Endothelial cell of umbilical vein (primary cell): ENCODE data around the gene JPH3. TPM values are rescaled to one million over a fixed set of nuclear protein-coding genes. Genes with fewer than 3 reads are reported as not detected.

ENCODE experiments used
- BruUV-seq: library from RNA; stranded (reverse); fragments of 400-500 nt; replicated peaks from 2 replicates; lab custom pipeline; 2021; lab: Mats Ljungman, UMichigan
- CTCF ChIA-PET: fragments of 300-600, 350-600 bp; sonication (Branson Sonifier 250); formaldehyde crosslinking; loops from one replicate; lab custom pipeline; 2021; ENCODE audit warnings: antibody characterized with exemption, inconsistent platforms; lab: Charles Lee
- POLR2A ChIA-PET: fragments of 300-600, 350-600 bp; sonication (Branson Sonifier 250); formaldehyde crosslinking; loops from one replicate; lab custom pipeline; 2021; ENCODE audit warnings: antibody characterized with exemption, inconsistent platforms; lab: Charles Lee
- DNase-seq: peaks from one replicate; pipeline ENCODE4 v3.0.0-alpha.2; 2011; ENCODE audit warnings: low read depth, low spot score
- FAIRE-seq: peaks from 2 replicates; lab custom pipeline; 2011; peaks lifted over from hg19 to GRCh38; lab: Jason Lieb, UNC
- H2AFZ ChIP-seq: 2 replicates; pipeline ENCODE4 v1.6.0; 2012; ENCODE audit warnings: low read depth, low read length, control low read depth, inconsistent platforms
- H3K27ac ChIP-seq: 2 replicates; pipeline ENCODE4 v1.5.1; 2011; ENCODE audit warnings: low read depth, mild to moderate bottlenecking, control low read depth, low read length, moderate library complexity; ENCODE audit not compliant: insufficient read depth
- H3K27me3 ChIP-seq, 2 experiments: 2 replicates each; pipeline versions ENCODE4 v1.6.0 to v1.6.1; 2011; ENCODE audit warnings: low read length in 2 of 2, mixed read lengths in 1 of 2; ENCODE audit not compliant: control insufficient read depth in 2 of 2, insufficient read depth in 2 of 2
- H3K36me3 ChIP-seq, 2 experiments: 2 replicates in 1 of 2; 3 replicates in 1 of 2; pipeline ENCODE4 v1.5.1; 2011; ENCODE audit warnings: low read length in 2 of 2, mild to moderate bottlenecking in 1 of 2, moderate library complexity in 1 of 2; ENCODE audit not compliant: control insufficient read depth in 2 of 2, insufficient read depth in 2 of 2; ENCODE audit errors: extremely low read depth in 1 of 2
- H3K4me1 ChIP-seq: 3 replicates; pipeline ENCODE4 v1.5.1; 2011; ENCODE audit warnings: mild to moderate bottlenecking, low read length; ENCODE audit not compliant: control insufficient read depth, insufficient read depth; ENCODE audit errors: extremely low read depth
- H3K4me2 ChIP-seq: 2 replicates; pipeline ENCODE4 v1.6.1; 2011; ENCODE audit warnings: low read length, control low read depth, mixed read lengths; ENCODE audit not compliant: insufficient read depth
- H3K4me3 ChIP-seq, 3 experiments: fragments of 200-600 bp in 1 of 3; sonication (generic), shearing (Covaris generic) in 1 of 3; replicated peaks in 1 of 3; 2 replicates each; pipeline ENCODE4 v1.5.1; 2011 to 2016; ENCODE audit warnings: control low read depth in 3 of 3, low read length in 3 of 3, mild to moderate bottlenecking in 2 of 3, inconsistent platforms in 1 of 3, low read depth in 1 of 3, moderate library complexity in 1 of 3; ENCODE audit not compliant: insufficient read depth in 1 of 3
- H3K79me2 ChIP-seq: 2 replicates; pipeline ENCODE4 v1.6.0; 2012; ENCODE audit warnings: low read length, inconsistent platforms; ENCODE audit not compliant: control insufficient read depth, insufficient read depth
- H3K9ac ChIP-seq: replicated peaks from 2 replicates; pipeline ENCODE3; 2011; ENCODE audit warnings: low read length, control low read depth; ENCODE audit not compliant: insufficient read depth; ENCODE audit errors: extremely low read depth
- H3K9me1 ChIP-seq: replicated peaks from 3 replicates; pipeline ENCODE4 v1.6.0; 2011; ENCODE audit warnings: mild to moderate bottlenecking, low read length; ENCODE audit not compliant: control insufficient read depth, insufficient read depth; ENCODE audit errors: extremely low read depth
- H3K9me3 ChIP-seq: replicated peaks from 2 replicates; pipeline ENCODE4 v1.5.1; 2012; ENCODE audit warnings: low read length, inconsistent platforms; ENCODE audit not compliant: control insufficient read depth, insufficient read depth
- H4K20me1 ChIP-seq: replicated peaks from 2 replicates; pipeline ENCODE3; 2011; ENCODE audit warnings: mild to moderate bottlenecking, low read length; ENCODE audit not compliant: control insufficient read depth, insufficient read depth; ENCODE audit errors: extremely low read depth
- EZH2 ChIP-seq: IDR thresholded peaks from 2 replicates; pipeline ENCODE4 v1.6.1; 2012; ENCODE audit warnings: borderline replicate concordance, low read depth, mild to moderate bottlenecking, moderate library complexity, low read length, inconsistent platforms; ENCODE audit not compliant: severe bottlenecking
- FOS ChIP-seq: IDR thresholded peaks from 2 replicates; pipeline ENCODE4 v1.6.1; 2011; ENCODE audit warnings: mild to moderate bottlenecking, low read length, moderate library complexity, borderline replicate concordance; ENCODE audit not compliant: insufficient read depth
- GATA2 ChIP-seq: IDR thresholded peaks from 2 replicates; pipeline ENCODE4 v1.7.0; 2011; ENCODE audit warnings: low read depth, mild to moderate bottlenecking, moderate library complexity, mixed read lengths, low read length; ENCODE audit not compliant: insufficient read length, insufficient read depth
- JUN ChIP-seq: IDR thresholded peaks from 2 replicates; pipeline ENCODE4 v1.6.1; 2011; ENCODE audit warnings: borderline replicate concordance, low read depth; ENCODE audit not compliant: insufficient read length, insufficient read depth
- MYC ChIP-seq: IDR thresholded peaks from one replicate; pipeline ENCODE4 v1.6.1; 2011; ENCODE audit warnings: mild to moderate bottlenecking, low read depth, low read length
- POLR2A ChIP-seq: IDR thresholded peaks from 2 replicates; pipeline ENCODE4 v1.6.1; 2012; ENCODE audit warnings: low read depth, mild to moderate bottlenecking, control low read depth, low read length
- POLR2AphosphoS5 ChIP-seq: IDR thresholded peaks from 2 replicates; pipeline ENCODE4 v1.6.1; 2012; ENCODE audit warnings: low read depth, mild to moderate bottlenecking, control low read depth, low read length, moderate library complexity; ENCODE audit not compliant: insufficient read depth
- dilution Hi-C: fragments of 300-500 bp; cut with MboI; formaldehyde crosslinking; loops from one replicate; pipeline ENCODE4 v1.15.0; 2019; ENCODE audit warnings: low sequenced_read_pairs; ENCODE audit not compliant: extremely low pct_ligation_motif_present
- intact Hi-C: fragments of 100-400 bp; cut with micrococcal nuclease; formaldehyde crosslinking; loops from one replicate; pipeline ENCODE4 v1.10.0; 2022
- polyA plus RNA-seq, 4 experiments: library from polyadenylated mRNA; depleted of rRNA in 3 of 4; stranded (reverse) in 3 of 4; unstranded in 1 of 4; fragments of >200 nt; gene quantifications; 2 replicates each; pipeline versions ENCODE4 v1.2.1 to v1.2.3, GENCODE V29; 2011 to 2012; ENCODE audit warnings: missing spikeins in 1 of 4
- total RNA-seq: library from RNA; stranded (reverse); gene quantifications from 2 replicates; pipeline ENCODE4 v1.2.3, GENCODE V29; 2021
- TF ChIP-seq, protein P1 (sequence below), 2 donors: IDR thresholded peaks; 1 replicate in 1 of 2; 2 replicates in 1 of 2; pipeline ENCODE4 v1.5.1; 2011; ENCODE audit warnings: low read length in 2 of 2, mild to moderate bottlenecking in 2 of 2, moderate library complexity in 2 of 2, control low read depth in 1 of 2, inconsistent platforms in 1 of 2, low read depth in 1 of 2; ENCODE audit not compliant: insufficient read depth in 1 of 2; ENCODE audit errors: extremely low read depth in 1 of 2
- TF ChIP-seq, protein P2 (sequence below): IDR thresholded peaks from 2 replicates; pipeline ENCODE4 v1.6.1; 2011; ENCODE audit not compliant: insufficient read depth, insufficient read length

JPH3 gene
- total and polyA plus RNA-seq, 2 donors (not counting 3 experiments of a cell fraction or from before 2014, with no cell fraction given): 0.22 to 0.30 TPM

DNA sequence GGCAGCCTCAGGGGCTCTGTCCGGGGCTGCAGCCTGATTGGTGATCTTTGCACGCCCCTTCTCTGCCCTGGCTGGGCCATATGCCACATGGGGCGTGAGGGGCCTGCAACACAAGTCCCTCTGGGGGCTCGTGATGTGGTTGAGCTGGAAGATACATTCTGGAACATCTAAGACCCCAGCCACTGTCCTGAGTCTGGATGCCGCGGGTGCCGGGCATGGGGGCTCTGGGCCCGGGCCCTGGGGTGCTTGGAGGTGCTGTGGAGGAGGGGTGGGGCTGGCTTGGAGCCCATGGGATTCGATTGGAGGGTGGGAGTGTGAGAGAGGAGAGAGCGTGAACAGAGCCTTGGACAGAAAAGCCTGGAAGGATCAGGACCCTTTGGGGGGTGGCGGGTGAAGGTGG, 39.4 kb downstream of the JPH3 start:
- Histone ChIP-seq H3K9me3 (no peaks in the 10 kb centered on the region), H3K27ac (no peak overlapping the region), H3K27me3 (peaks cover 0 to 1% of the 10 kb centered on the region in 2 experiments), H3K79me2 (no peaks in the 10 kb centered on the region), H3K4me3 (no peak overlapping the region), H3K9ac (no peak overlapping the region), H3K36me3 (no peaks in the 10 kb centered on the region), H3K9me1 (no peaks in the 10 kb centered on the region), H2AFZ (no peak overlapping the region), H4K20me1 (no peaks in the 10 kb centered on the region), H3K4me2 (no peak overlapping the region), H3K4me1 (no peaks in the 10 kb centered on the region)
- dilution Hi-C loops (no loop called here), intact Hi-C loops (no loop called here)
- DNase-seq (no peak), FAIRE-seq (no peak)
- no TSS peak for BruUV-seq
- TF ChIP-seq, protein P1, sequence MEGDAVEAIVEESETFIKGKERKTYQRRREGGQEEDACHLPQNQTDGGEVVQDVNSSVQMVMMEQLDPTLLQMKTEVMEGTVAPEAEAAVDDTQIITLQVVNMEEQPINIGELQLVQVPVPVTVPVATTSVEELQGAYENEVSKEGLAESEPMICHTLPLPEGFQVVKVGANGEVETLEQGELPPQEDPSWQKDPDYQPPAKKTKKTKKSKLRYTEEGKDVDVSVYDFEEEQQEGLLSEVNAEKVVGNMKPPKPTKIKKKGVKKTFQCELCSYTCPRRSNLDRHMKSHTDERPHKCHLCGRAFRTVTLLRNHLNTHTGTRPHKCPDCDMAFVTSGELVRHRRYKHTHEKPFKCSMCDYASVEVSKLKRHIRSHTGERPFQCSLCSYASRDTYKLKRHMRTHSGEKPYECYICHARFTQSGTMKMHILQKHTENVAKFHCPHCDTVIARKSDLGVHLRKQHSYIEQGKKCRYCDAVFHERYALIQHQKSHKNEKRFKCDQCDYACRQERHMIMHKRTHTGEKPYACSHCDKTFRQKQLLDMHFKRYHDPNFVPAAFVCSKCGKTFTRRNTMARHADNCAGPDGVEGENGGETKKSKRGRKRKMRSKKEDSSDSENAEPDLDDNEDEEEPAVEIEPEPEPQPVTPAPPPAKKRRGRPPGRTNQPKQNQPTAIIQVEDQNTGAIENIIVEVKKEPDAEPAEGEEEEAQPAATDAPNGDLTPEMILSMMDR (IDR thresholded peaks at IDR 0.05; ENCODE audit: extremely low read depth in 1 of 2, insufficient read depth in 1 of 2, low read depth in 1 of 2, low read length in 2 of 2): no peak
- TF ChIP-seq JUN (no peak), EZH2 (no peak), MYC (no peak), FOS (no peak), POLR2AphosphoS5 (no peak), POLR2A (no peak), GATA2 (no peak)
- TF ChIP-seq, protein P2, sequence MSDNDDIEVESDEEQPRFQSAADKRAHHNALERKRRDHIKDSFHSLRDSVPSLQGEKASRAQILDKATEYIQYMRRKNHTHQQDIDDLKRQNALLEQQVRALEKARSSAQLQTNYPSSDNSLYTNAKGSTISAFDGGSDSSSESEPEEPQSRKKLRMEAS: no peak
- ChIA-PET POLR2A (no interaction called here), CTCF (interaction anchor here (1.3 to 1.7 kb wide), 2 partner anchors 11 to 225 kb away, joined by 4 to 5 read pairs; no protein-coding TSS in a partner anchor)
